ENCODE measurements around the gene POLR2E.

POLR2E gene

GRCh38 chr19:1066748-1067340, 28.3 kb downstream of the POLR2E start, which contains the start of gene ARHGAP45:
TSS of gene ARHGAP45 (plus strand) at chr19:1067167. CDS start at chr19:1067406, 239 bp downstream.
- DNase-seq: peak in 1 of 51 donors; percentile 23

DNA sequence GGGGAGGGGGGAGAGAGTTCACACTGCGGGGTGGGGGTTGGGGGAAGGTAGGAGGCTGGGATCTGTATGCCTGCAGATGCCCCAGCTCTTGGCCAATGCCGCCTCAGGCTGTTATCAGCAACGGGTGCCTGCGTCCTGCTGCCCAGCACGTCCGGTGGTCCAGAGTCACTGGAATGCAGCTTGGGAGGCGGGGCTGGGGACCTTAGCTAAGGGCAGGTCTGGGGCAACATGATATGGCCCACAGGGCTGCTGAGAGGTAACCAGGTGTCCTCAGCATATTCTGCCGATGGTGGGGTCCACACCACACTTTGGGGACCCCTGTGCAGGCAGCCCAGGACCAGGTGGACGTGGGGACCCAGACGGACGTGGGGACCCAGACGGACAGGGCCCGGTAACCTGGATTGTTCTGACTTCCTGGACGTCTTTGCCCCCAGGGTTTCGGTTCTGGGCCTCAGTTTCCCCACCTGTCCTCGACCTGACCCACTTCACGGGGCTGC, 28.9 kb downstream of the POLR2E start:
- DNase-seq: no peak

DNA sequence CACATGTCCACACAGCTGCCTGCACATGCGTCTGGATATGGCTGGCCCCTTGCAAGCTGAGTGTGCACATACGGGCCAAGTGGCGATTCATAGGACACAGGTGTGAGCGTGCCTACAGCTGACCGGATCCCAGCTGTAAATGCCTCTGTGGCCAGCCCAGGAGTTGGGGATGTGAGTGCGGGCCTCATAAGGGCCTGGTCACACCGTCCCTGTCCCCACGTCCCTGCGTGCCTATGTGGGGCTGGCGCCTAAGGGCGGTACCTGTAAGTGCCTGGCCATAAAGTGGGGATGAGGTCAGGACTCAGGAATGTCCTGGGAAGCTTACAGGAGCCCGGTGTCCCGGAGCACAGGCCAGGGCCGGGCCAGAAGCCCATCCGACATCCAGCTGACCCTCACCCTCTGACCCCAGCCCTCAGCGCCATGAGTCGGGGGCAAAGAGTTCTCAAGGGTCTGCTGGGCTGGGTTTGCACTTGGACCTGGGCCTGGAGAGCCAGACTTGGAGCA, 29.5 kb downstream of the POLR2E start:
- no peak for DNase-seq

- peak in 7 of 51 donors; percentile 10 to 42 (median 24) for DNase-seq
Measured at GRCh38 chr19:1064661-1065605, 30.2 kb downstream of the POLR2E start.

- DNase-seq: no peak
Measured at GRCh38 chr19:1063909-1064660, 31.1 kb downstream of the POLR2E start.

- DNase-seq: no peak
Measured at GRCh38 chr19:1063030-1063908, 31.9 kb downstream of the POLR2E start.

DNA sequence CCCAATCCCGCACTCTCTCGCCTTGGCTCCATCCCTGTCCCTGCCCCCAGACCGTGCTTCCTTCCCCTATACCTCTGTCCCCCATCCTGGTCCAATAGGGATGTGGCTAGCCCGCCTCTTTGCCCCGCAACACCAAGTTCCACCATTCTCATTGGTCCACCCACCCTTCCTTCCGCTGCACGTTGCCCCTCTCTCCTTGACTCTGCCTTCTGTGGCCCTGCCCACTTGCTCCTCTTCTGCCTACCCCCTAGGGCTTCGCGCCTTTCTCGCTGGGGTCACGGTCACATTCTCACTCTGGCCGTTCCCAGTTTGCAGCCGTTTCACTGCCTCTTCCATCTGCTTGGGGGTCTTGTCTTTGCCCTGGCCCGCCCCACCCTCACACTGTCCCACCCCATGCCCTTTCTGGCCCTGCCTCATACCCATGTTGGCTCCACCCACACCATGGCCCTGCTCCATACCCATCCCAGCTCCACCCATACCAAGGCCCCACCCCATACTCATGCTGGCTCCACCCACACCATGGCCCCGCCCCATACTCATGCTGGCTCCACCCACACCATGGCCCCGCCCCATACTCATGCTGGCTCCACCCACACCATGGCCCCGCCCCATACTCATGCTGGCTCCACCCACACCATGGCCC, 32.7 kb downstream of the POLR2E start:
- no peak for DNase-seq

DNA sequence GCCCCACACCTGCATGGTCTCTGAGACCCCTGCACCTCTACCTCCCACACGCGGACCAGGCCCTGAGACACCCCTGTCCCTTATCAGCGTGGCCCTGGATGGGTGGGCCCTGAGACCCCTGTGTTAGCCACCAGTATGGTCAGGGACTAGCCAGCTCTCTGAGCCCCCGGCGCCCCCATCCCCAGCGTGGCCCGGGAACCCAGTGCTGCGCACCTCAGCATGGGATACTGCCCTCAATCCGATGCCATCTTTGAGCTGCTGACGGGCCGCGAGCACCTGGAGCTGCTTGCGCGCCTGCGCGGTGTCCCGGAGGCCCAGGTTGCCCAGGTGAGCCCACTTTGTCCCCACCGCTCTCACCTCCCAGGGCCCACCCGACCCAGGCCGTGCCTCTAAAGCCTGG, 33.2 kb downstream of the POLR2E start:
- DNase-seq: no peak

DNA sequence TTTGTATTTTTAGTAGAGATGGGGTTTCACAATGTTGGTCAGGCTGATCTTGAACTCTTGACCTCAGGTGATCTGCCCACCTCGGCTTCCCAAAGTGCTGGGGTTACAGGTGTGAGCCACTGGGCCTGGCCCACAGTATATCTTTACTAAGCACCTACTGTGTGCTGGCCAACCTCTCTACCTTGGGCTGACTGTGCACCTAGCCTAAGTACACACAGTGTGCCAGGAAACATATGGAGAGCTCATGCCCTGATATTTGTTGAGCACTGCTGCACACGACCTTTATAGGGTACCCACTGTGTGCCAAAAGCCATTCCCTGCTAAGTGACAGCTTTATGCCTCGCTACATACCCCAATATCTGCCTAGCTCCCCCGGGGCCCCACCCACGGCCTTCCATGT, 34.5 kb downstream of the POLR2E start:
- DNase-seq: no peak

GRCh38 chr19:1058112-1058511, 37.1 kb downstream of the POLR2E start:
- DNase-seq: no peak

DNA sequence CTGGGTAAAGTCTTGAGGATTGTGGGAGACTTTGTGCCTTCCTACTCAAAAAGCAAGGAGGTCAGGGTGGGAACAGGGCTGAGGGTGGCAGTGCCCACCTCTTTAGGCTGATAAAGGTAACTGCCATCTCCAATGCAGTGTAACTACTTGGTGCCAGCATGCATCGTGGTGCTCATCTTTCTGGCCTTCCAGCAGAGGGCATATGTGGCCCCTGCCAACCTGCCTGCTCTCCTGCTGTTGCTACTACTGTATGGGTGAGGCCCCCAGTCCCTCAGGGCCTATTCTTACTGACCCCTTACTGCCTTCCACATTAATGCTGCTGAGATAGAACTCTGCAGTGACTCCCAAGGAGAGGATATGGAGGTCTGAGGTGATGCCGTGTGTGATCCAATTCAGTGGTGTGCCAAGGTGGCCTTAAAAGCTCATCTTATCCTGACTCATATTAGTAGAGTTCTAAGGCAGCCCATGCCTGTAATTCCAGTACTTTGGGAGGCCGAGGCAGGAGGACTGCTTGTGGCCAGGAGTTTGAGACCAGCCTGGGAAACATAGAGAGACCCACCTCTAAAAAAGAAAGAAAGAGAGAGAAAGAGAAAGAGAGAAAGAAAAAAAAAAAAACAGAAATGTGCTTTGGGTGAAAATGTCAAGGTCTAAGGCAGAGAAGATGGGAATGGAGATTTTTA, 37.9 kb downstream of the POLR2E start:
- DNase-seq: no peak

GRCh38 chr19:1055886-1056620, 39.1 kb downstream of the POLR2E start:
- no peak for DNase-seq

GRCh38 chr19:1055028-1055425, 40.1 kb downstream of the POLR2E start:
- DNase-seq: no peak

DNA sequence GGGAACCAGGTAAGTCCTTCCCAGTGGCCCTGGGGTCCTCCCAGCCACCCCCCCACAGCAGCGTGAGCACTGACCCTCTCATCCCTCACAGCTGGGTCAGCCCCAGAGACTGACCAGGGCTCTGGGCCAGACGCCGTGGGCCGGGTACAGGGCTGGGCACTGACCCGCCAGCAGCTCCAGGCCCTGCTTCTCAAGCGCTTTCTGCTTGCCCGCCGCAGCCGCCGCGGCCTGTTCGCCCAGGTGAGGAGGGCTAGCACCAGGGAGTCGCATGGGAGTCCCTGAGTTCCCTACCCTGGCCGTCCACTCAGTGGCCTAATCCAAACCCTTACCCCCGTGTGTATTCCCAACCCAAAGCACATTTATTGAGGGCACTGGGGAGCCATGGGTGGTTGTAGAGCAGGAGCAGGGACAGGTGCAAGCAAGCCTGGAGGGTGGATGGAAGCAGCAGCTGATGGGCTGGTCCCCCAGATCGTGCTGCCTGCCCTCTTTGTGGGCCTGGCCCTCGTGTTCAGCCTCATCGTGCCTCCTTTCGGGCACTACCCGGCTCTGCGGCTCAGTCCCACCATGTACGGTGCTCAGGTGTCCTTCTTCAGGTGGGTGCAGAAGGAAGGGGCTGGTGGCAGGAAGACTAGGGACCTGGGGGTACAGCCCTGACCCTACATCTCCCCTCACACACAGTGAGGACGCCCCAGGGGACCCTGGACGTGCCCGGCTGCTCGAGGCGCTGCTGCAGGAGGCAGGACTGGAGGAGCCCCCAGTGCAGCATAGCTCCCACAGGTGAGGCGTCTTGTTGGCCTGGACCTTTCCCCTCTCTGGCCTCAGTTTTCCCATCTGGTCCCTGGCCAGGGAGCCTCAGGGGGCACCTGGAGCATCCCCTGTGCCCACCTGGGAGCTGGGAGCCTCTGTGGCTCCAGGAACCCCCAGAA, 40.8 kb downstream of the POLR2E start:
- DNase-seq: no peak

- no peak for DNase-seq
Measured at GRCh38 chr19:1053176-1054101, 41.7 kb downstream of the POLR2E start.

DNA sequence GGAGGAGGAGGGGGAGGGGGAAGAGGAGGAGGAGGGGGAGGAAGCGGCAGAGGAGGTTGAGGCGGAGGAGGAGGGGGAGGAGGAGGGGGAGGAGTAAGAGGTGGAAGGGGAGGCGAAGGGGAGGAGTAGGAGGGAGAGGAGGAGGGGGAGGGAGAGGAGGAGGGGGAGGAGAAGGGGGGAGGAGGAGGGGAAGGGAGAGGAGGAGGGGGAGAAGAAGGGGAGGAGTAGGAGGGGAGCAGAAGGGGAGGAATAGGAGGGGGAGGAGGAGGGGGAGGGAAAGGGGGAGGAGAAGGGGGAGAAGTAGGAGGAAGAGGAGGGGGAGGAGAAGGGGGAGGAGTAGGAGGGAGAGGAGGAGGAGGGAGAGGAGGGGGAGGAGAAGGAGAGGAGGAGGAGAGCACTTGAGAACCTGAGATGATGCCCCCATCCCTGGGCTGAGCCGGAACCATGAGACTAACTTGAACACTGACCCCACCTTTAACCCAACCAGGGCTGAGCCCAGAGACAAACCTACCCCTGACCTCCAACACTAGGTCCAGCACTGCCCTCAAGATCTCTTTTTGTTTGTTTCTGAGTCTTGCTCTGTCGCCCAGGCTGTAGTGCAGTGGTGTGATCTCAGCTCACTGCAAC, 42.7 kb downstream of the POLR2E start:
- DNase-seq: no peak

Data from hypothalamus (tissue), 51 donors.